Endometrial microvascular endothelial cells (primary cell): ENCODE measurements around the gene MSRB3. TPM values are rescaled to one million over a fixed set of nuclear protein-coding genes. Genes with fewer than 3 reads are reported as not detected.

Source experiments
- in situ Hi-C: cut with HindIII; loops from 2 replicates; pipeline ENCODE4 v1.10.0; 2017; ENCODE audit warnings: low sequenced_read_pairs, low pct_unique_long_range_greater_than_20kb; ENCODE audit errors: inconsistent ontology term
- total RNA-seq: library from RNA; depleted of rRNA; stranded (reverse); fragments of >200 nt; gene quantifications from one replicate; pipeline ENCODE4 v1.2.3, GENCODE V29; 2015; ENCODE audit errors: inconsistent ontology term

Gene MSRB3
- total RNA-seq: 47.6 TPM

GRCh38 chr12:65278576-65279368 is at the start of gene MSRB3:
Gene MSRB3, plus strand, starts transcription at chr12:65278683. Its CDS starts 29,897 bp downstream, at chr12:65308580.
- in situ Hi-C loops: no loop called here

GRCh38 chr12:65229441-65229840 is 49.0 kb upstream of the MSRB3 start:
- in situ Hi-C loops: no loop called here

GRCh38 chr12:65232476-65233077 is 45.9 kb upstream of the MSRB3 start:
- in situ Hi-C loops: no loop called here

- in situ Hi-C loops: no loop called here
Observed at GRCh38 chr12:65237153-65237552, 41.3 kb upstream of the MSRB3 start.

GRCh38 chr12:65238609-65239008 is 39.9 kb upstream of the MSRB3 start:
- in situ Hi-C loops: no loop called here

GRCh38 chr12:65248656-65249633 is 29.5 kb upstream of the MSRB3 start:
- in situ Hi-C loops: no loop called here

- in situ Hi-C loops: no loop called here
Observed at GRCh38 chr12:65252515-65252914, 26.0 kb upstream of the MSRB3 start.

GRCh38 chr12:65257986-65258385 is 20.5 kb upstream of the MSRB3 start:
- in situ Hi-C loops: no loop called here

GRCh38 chr12:65259501-65259900 is 19.0 kb upstream of the MSRB3 start:
- in situ Hi-C loops: no loop called here

- in situ Hi-C loops: no loop called here
Observed at GRCh38 chr12:65263777-65264176, 14.7 kb upstream of the MSRB3 start.

- in situ Hi-C loops: no loop called here
Observed at GRCh38 chr12:65266408-65266807, 12.1 kb upstream of the MSRB3 start.

- in situ Hi-C loops: no loop called here
Observed at GRCh38 chr12:65269603-65270002, 8.9 kb upstream of the MSRB3 start.

GRCh38 chr12:65274602-65275272 is 3.7 kb upstream of the MSRB3 start:
- in situ Hi-C loops: no loop called here

- in situ Hi-C loops: no loop called here
Observed at GRCh38 chr12:65275627-65276026, 2.9 kb upstream of the MSRB3 start.

- in situ Hi-C loops: no loop called here
Observed at GRCh38 chr12:65276916-65277530, 1.5 kb upstream of the MSRB3 start.

GRCh38 chr12:65277994-65278575 is 398 bp upstream of the MSRB3 start:
- in situ Hi-C loops: no loop called here

- in situ Hi-C loops: no loop called here
Observed at GRCh38 chr12:65279369-65280112, 1.1 kb downstream of the MSRB3 start.
